ENCODE measurements around the gene WDR93. TPM values are rescaled to one million over a fixed set of nuclear protein-coding genes. Genes with fewer than 3 reads are reported as not detected.

WDR93 gene
- polyA plus RNA-seq, 12 donors: 0.12 to 0.39 (median 0.23) TPM; not detected in 4

DNA sequence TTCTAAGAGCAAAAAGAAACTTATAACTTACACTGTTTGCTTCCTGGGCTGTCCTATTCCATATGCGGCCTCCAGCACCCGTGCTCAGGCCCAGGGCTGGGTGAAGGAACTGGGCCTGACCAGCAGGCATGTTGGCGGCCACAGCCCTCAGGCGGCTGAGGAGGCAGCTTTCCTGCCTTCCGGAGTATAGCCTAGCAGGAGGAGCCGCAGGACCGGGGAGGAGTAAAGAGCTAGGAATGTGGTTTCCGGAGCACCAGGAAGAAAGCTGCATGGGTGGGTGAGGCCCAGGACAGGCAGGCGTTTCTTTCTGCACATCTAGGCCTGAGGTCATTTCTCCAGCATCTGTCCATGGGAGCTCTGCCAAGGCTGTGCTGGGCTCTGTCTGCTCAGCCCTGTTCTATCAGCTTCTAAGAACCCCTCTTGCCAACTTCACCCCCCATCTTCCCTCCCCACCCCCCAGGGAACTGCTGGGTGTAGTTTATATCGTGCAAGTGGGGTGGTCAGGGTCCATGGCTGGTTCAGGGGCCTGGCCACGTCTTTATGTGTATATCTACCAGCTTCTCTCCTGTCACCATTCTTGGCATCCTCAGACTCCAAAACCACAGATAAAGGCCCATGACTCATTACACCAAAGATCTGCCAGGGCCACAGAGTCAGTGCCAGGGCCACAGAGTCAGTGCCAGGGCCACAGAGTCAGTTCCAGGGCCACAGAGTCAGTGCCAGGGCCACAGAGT, 27.6 kb upstream of the WDR93 start:
- DNase-seq: peak; percentile 58

- no peak for DNase-seq
These were observed 25.9 kb upstream of the WDR93 start for GRCh38 chr15:89664441-89665350.

GRCh38 chr15:89665449-89666181, 25.0 kb upstream of the WDR93 start:
- peak; percentile 77 for DNase-seq

GRCh38 chr15:89666184-89666857, 24.3 kb upstream of the WDR93 start:
- DNase-seq: no peak

GRCh38 chr15:89666858-89667705, 23.5 kb upstream of the WDR93 start:
- no peak for DNase-seq

GRCh38 chr15:89667706-89667960, 23.0 kb upstream of the WDR93 start:
- DNase-seq: no peak

- no peak for DNase-seq
These were observed 22.4 kb upstream of the WDR93 start for GRCh38 chr15:89668171-89668570.

GRCh38 chr15:89669309-89669865, 21.2 kb upstream of the WDR93 start:
- DNase-seq: no peak

GRCh38 chr15:89669941-89670340, 20.7 kb upstream of the WDR93 start:
- DNase-seq: no peak

GRCh38 chr15:89670971-89671560, 19.5 kb upstream of the WDR93 start:
- no peak for DNase-seq

DNA sequence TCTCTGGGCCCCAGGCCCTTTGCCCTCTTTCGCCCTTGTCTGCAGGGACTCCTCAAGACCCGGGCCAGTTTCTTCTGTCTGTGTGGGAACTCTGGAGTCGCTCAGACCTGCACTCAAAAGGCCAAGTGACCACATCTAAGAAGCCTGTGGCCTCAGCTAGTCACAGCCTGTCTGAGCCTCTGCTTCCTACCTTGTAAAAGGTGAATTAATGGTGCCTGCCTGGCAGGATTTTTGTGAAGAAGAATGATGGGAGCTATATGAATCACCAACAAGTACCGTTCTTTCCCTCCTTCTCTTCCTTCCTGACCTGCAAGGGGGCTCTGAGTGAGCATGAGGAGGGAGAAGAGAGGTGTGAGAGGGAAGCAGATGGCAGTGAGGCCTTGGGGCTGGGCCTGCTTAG, 18.9 kb upstream of the WDR93 start:
- no peak for DNase-seq

GRCh38 chr15:89672221-89673164, 18.1 kb upstream of the WDR93 start:
- DNase-seq: no peak

DNA sequence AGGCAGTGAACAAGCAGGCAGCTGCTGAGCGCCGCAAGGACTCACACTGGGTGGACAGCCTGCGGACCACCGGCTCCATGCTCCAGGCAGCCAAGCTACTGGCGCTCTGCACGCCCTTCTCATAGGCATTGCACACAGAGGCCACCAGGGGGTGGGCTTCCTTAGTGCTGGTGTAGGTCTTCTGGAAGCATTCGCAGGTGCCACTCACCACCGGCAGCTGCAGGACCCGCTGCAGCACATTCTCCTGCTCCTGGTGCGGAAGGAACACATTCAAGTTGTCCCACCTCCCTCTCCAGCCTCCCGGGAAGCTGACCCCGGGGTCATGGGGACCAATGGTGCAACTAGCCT, 17.5 kb upstream of the WDR93 start:
- DNase-seq: no peak

DNA sequence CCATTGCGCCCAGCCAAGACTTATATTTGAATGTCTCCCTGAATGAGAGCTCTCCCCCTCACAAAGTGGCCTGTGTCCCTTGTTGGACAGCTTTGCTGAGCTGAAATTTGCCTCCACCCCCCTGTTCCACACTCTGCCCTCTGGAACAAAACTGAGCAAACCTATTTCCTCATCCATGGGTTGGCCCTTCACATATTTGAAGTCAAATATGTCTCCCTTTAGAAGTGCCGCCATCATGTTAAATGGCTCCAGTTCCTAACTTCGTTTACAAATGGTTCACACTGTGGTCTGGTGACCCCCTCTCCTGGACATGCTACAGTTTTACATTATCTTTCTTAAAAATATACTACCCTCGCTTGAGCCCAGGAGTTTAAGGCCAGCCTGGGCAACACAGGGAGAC, 16.1 kb upstream of the WDR93 start:
- no peak for DNase-seq

GRCh38 chr15:89675606-89676005, 15.0 kb upstream of the WDR93 start:
- no peak for DNase-seq

GRCh38 chr15:89677381-89677780, 13.2 kb upstream of the WDR93 start:
- no peak for DNase-seq

- DNase-seq: no peak
These were observed 11.4 kb upstream of the WDR93 start, which contains the start of gene PLIN1 for GRCh38 chr15:89679212-89679611. TSS of gene PLIN1 (minus strand) at chr15:89679367. CDS start at chr15:89677489, 1,878 bp downstream.

DNA sequence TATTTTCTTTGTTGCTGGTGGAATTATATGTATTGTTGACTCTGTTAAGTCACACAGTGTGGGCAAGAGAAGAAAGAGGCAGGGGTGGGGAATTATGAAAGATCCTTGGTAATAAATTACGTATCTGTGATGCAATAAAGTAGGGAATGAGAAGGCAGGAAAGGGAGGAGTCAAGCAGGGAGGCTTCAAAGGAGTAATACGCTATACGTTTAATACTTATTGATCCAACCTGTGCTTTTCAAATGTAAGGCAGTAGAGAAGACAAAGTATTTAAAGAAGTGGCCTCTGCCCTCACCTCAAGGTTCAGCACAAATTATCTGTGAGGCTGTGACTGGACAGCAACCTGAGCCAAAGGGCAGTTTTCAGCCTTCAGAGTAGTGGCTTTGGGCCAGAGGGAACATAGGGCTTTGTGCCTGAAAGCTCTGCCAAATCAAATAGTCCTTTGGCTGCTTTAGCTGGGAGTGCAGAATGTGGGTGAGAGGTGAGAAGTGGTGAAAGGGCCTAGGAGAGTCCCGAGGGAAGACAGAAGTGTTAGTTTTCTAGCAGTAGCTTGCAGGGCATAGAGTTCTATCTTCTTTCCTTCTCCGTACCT, 10.2 kb upstream of the WDR93 start:
- no peak for DNase-seq

DNA sequence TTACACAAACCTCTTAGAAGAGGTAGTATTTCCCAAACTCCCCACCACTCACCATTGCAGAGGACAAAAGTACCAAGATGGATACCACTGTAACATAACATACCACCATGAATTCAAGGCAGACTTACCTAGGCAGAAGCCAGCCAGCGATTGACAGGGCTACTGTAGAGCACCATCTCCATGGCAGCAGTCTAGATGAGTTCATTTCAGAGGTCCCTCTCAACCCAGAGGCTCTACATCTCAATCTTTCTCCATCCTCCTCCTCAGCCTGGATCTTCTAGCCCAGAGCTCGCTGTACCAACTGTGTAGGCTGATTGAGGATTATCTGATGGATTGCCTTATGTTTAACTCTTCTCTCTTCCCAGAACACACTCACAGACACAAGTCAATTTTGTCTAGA, 9.5 kb upstream of the WDR93 start:
- DNase-seq: no peak
